ENCODE measurements around the gene CD3D. TPM values are rescaled to one million over a fixed set of nuclear protein-coding genes. Genes with fewer than 3 reads are reported as not detected.

CD3D gene
- total RNA-seq, 6 experiments from 2014 or later = 0.64 to 0.98 (median 0.89) TPM; not detected in 2

- H3K4me3 ChIP-seq = no peak overlapping the region
- no peaks in the 10 kb centered on the region for H3K9me3 ChIP-seq
- H3K27me3 ChIP-seq = no peaks in the 10 kb centered on the region
- H3K36me3 ChIP-seq = no peaks in the 10 kb centered on the region
- intact Hi-C loops (cut with DNase I) = no loop called here
- no peak overlapping the region for H3K27ac ChIP-seq
- WGBS (ENCODE audit: insufficient coverage, low coverage, low lambda C conversion rate, missing lambda C conversion rate) = 78% methylated on average over 10 of the region's 11 CpGs
- TF ChIP-seq CTCF (IDR thresholded peaks at IDR 0.05) = no peak
- TF ChIP-seq POLR2A (IDR thresholded peaks at IDR 0.05) = no peak
- ATAC-seq (no peak), DNase-seq (no peak)
- peaks cover 0 to 19% (median 9%) of the 10 kb centered on the region in 4 donors for H3K4me1 ChIP-seq
Observed at GRCh38 chr11:118318581-118319336, 23.7 kb downstream of the CD3D start.

GRCh38 chr11:118318124-118318523 is 24.4 kb downstream of the CD3D start:
- DNase-seq = no peak
- WGBS (ENCODE audit: insufficient coverage, low coverage, low lambda C conversion rate, missing lambda C conversion rate) = 86% methylated on average over 4 of the region's 4 CpGs
- intact Hi-C loops (cut with DNase I) = no loop called here
- Histone ChIP-seq H3K27ac (no peak overlapping the region), H3K27me3 (no peaks in the 10 kb centered on the region), H3K36me3 (no peaks in the 10 kb centered on the region), H3K4me1 (peaks cover 0 to 19% (median 9%) of the 10 kb centered on the region in 4 donors), H3K9me3 (no peaks in the 10 kb centered on the region), H3K4me3 (no peak overlapping the region)
- TF ChIP-seq POLR2A (IDR thresholded peaks at IDR 0.05) (no peak), CTCF (IDR thresholded peaks at IDR 0.05) (no peak)
- ATAC-seq = no peak

- Histone ChIP-seq H3K27ac (no peak overlapping the region), H3K9me3 (no peaks in the 10 kb centered on the region), H3K36me3 (no peaks in the 10 kb centered on the region), H3K4me3 (no peak overlapping the region), H3K27me3 (no peaks in the 10 kb centered on the region), H3K4me1 (peaks cover 0 to 5% (median 2%) of the 10 kb centered on the region in 4 donors)
- 48% methylated on average over 7 of the region's 7 CpGs for WGBS (ENCODE audit: insufficient coverage, low coverage, low lambda C conversion rate, missing lambda C conversion rate)
- intact Hi-C loops (cut with DNase I) = no loop called here
- TF ChIP-seq POLR2A (IDR thresholded peaks at IDR 0.05) = no peak
- TF ChIP-seq CTCF (IDR thresholded peaks at IDR 0.05) = no peak
- peak; percentile 38 to 75 (median 51) for ATAC-seq
- DNase-seq = no peak
Observed at GRCh38 chr11:118314988-118315411, 27.5 kb downstream of the CD3D start.

- no peak for ATAC-seq
Observed at GRCh38 chr11:118313242-118313641, 29.3 kb downstream of the CD3D start.

More at GRCh38 chr11:118313242-118313641, 29.3 kb downstream of the CD3D start:
- no peak for TF ChIP-seq POLR2A (IDR thresholded peaks at IDR 0.05)
- no peak for TF ChIP-seq CTCF (IDR thresholded peaks at IDR 0.05)
- no peaks in the 10 kb centered on the region for H3K36me3 ChIP-seq
- intact Hi-C loops (cut with DNase I) = no loop called here
- no peak for DNase-seq
- H3K9me3 ChIP-seq = no peaks in the 10 kb centered on the region
- H3K27me3 ChIP-seq = no peaks in the 10 kb centered on the region
- H3K4me3 ChIP-seq = no peak overlapping the region
- H3K4me1 ChIP-seq = peaks cover 0 to 5% (median 2%) of the 10 kb centered on the region in 4 donors
- 62% methylated on average over 3 of the region's 4 CpGs for WGBS (ENCODE audit: insufficient coverage, low coverage, low lambda C conversion rate, missing lambda C conversion rate)
- H3K27ac ChIP-seq = no peak overlapping the region
